ENCODE results near the gene ZMYND12. TPM values are rescaled to one million over a fixed set of nuclear protein-coding genes. Genes with fewer than 3 reads are reported as not detected.

ZMYND12 gene
- polyA plus RNA-seq, 3 donors, result 0.76 to 1.3 (median 1.2) TPM

DNA sequence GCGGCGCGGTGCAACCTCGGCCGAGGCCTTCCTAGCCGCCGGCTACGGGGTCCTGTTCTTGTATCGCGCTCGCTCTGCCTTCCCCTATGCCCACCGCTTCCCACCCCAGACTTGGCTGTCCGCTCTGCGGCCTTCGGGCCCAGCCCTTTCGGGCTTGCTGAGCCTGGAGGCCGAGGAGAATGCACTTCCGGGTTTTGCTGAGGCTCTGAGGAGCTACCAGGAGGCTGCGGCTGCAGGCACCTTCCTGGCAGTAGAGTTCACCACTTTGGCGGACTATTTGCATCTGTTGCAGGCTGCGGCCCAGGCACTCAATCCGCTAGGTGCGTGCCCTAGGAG lies 900 bp upstream of the ZMYND12 start:
- Mint-ChIP-seq H3K36me3 (peaks cover 37 to 46% of the 10 kb centered on the region in 2 donors), H3K27me3 (ENCODE audit: low read depth in 3 of 3) (peaks cover 0 to 2% (median 1%) of the 10 kb centered on the region in 3 donors), H3K4me3 (peak overlapping the region; percentile 92 to 96), H3K27ac (peak overlapping the region; percentile 93 to 98 (median 95)), H3K4me1 (peaks cover 23% of the 10 kb centered on the region), H3K9me3 (no peaks in the 10 kb centered on the region)
- peak overlapping the region; percentile 96 for H3K4me2 ChIP-seq (replicated peaks; ENCODE audit: extremely low read depth, low read length, poor library complexity, severe bottlenecking)
- TF ChIP-seq, protein P1, sequence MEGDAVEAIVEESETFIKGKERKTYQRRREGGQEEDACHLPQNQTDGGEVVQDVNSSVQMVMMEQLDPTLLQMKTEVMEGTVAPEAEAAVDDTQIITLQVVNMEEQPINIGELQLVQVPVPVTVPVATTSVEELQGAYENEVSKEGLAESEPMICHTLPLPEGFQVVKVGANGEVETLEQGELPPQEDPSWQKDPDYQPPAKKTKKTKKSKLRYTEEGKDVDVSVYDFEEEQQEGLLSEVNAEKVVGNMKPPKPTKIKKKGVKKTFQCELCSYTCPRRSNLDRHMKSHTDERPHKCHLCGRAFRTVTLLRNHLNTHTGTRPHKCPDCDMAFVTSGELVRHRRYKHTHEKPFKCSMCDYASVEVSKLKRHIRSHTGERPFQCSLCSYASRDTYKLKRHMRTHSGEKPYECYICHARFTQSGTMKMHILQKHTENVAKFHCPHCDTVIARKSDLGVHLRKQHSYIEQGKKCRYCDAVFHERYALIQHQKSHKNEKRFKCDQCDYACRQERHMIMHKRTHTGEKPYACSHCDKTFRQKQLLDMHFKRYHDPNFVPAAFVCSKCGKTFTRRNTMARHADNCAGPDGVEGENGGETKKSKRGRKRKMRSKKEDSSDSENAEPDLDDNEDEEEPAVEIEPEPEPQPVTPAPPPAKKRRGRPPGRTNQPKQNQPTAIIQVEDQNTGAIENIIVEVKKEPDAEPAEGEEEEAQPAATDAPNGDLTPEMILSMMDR (IDR thresholded peaks at IDR 0.05), result no peak
- H4K20me1 ChIP-seq (ENCODE audit: insufficient read depth, low read length), result no peaks in the 10 kb centered on the region
- intact Hi-C loops (cut with micrococcal nuclease), result loop anchor here in 1 of 2 donors (2.0 to 5.0 kb wide), 2 partner anchors 122 to 226 kb away; partner anchors contain the start of genes FOXJ3 and YBX1
- H3K79me2 ChIP-seq (ENCODE audit: insufficient read depth, low read length), result peaks cover 24% of the 10 kb centered on the region
- H3K9ac ChIP-seq (ENCODE audit: insufficient read depth, low read length, poor library complexity, severe bottlenecking), result peak overlapping the region; percentile 96
- H3K4me1 ChIP-seq (ENCODE audit: control insufficient read depth in 1 of 2, insufficient read depth in 2 of 2, low read length in 2 of 2), result peaks cover 14 to 28% of the 10 kb centered on the region in 2 donors
- H3K9me3 ChIP-seq (replicated peaks in 1 of 2; ENCODE audit: control insufficient read depth in 1 of 2, insufficient read depth in 1 of 2, low read length in 2 of 2), result no peaks in the 10 kb centered on the region
- peak overlapping the region; percentile 100 for H2AFZ ChIP-seq (ENCODE audit: insufficient read depth, low read depth, low read length, poor library complexity, severe bottlenecking)
- peak overlapping the region; percentile 64 to 91 (median 89) for H3K4me3 ChIP-seq (replicated peaks in 1 of 3; ENCODE audit: low read depth in 2 of 3, low read length in 3 of 3)
- H3K36me3 ChIP-seq (replicated peaks in 1 of 2; ENCODE audit: control insufficient read depth in 1 of 2, insufficient read depth in 2 of 2, low read length in 2 of 2), result peaks cover 25 to 41% of the 10 kb centered on the region in 2 donors
- H3K27me3 ChIP-seq (ENCODE audit: control insufficient read depth in 2 of 2, insufficient read depth in 2 of 2, low read length in 2 of 2), result no peaks in the 10 kb centered on the region
- H3K27ac ChIP-seq (ENCODE audit: low read depth in 1 of 2, low read length in 2 of 2), result peak overlapping the region; percentile 74 to 92
- peak; percentile 55 to 67 (median 62) for DNase-seq
- WGBS (ENCODE audit: insufficient coverage), result 0% methylated on average over 23 of the region's 23 CpGs

GRCh38 chr1:42454403-42454802 lies 1.4 kb downstream of the ZMYND12 start:
- Histone ChIP-seq H3K27ac (ENCODE audit: low read depth in 1 of 2, low read length in 2 of 2) (no peak overlapping the region), H3K9ac (ENCODE audit: insufficient read depth, low read length, poor library complexity, severe bottlenecking) (no peak overlapping the region), H3K9me3 (replicated peaks in 1 of 2; ENCODE audit: control insufficient read depth in 1 of 2, insufficient read depth in 1 of 2, low read length in 2 of 2) (no peaks in the 10 kb centered on the region), H2AFZ (ENCODE audit: insufficient read depth, low read depth, low read length, poor library complexity, severe bottlenecking) (no peak overlapping the region), H3K36me3 (replicated peaks in 1 of 2; ENCODE audit: control insufficient read depth in 1 of 2, insufficient read depth in 2 of 2, low read length in 2 of 2) (peaks cover 10 to 19% of the 10 kb centered on the region in 2 donors), H3K4me3 (replicated peaks in 1 of 3; ENCODE audit: low read depth in 2 of 3, low read length in 3 of 3) (no peak overlapping the region), H3K4me2 (replicated peaks; ENCODE audit: extremely low read depth, low read length, poor library complexity, severe bottlenecking) (no peak overlapping the region), H4K20me1 (ENCODE audit: insufficient read depth, low read length) (no peaks in the 10 kb centered on the region), H3K4me1 (ENCODE audit: control insufficient read depth in 1 of 2, insufficient read depth in 2 of 2, low read length in 2 of 2) (peaks cover 14 to 28% of the 10 kb centered on the region in 2 donors), H3K27me3 (ENCODE audit: control insufficient read depth in 2 of 2, insufficient read depth in 2 of 2, low read length in 2 of 2) (no peaks in the 10 kb centered on the region), H3K79me2 (ENCODE audit: insufficient read depth, low read length) (peaks cover 24% of the 10 kb centered on the region)
- Mint-ChIP-seq H3K36me3 (peaks cover 18 to 23% of the 10 kb centered on the region in 2 donors), H3K4me1 (peaks cover 20% of the 10 kb centered on the region), H3K4me3 (no peak overlapping the region), H3K9me3 (no peaks in the 10 kb centered on the region), H3K27me3 (ENCODE audit: low read depth in 3 of 3) (peaks cover 0 to 1% (median 0%) of the 10 kb centered on the region in 3 donors), H3K27ac (no peak overlapping the region)
- no peak for DNase-seq
- TF ChIP-seq, protein P1 (IDR thresholded peaks at IDR 0.05), result no peak
- intact Hi-C loops (cut with micrococcal nuclease), result no loop called here
- WGBS (ENCODE audit: insufficient coverage), result 95% methylated on average over 4 of the region's 5 CpGs
